Keratinocyte (primary cell): ENCODE data around the gene MRPL41. TPM values are rescaled to one million over a fixed set of nuclear protein-coding genes. Genes with fewer than 3 reads are reported as not detected.
"Not testable (repeated sequence)": the region's sequence is repeated elsewhere in the genome, so short reads cannot be mapped to it uniquely, and the experiment has no call there.

Experiments
- DNase-seq: peaks from one replicate; pipeline ENCODE4 v3.0.0-alpha.2; 2011; ENCODE audit warnings: low read depth, missing footprints, low spot score
- FAIRE-seq: peaks from 2 replicates; lab custom pipeline; 2011; peaks lifted over from hg19 to GRCh38; lab: Jason Lieb, UNC
- H2AFZ ChIP-seq: 2 replicates; pipeline ENCODE4 v1.6.0; 2012; ENCODE audit warnings: low read length, control low read depth, inconsistent platforms; ENCODE audit not compliant: control insufficient read depth
- H3K27ac ChIP-seq: 2 replicates; pipeline ENCODE4 v1.5.1; 2011; ENCODE audit warnings: low read length; ENCODE audit not compliant: control insufficient read depth, insufficient read depth
- H3K27me3 ChIP-seq: 3 replicates; pipeline ENCODE4 v1.6.0; 2011; ENCODE audit warnings: low read length; ENCODE audit not compliant: control insufficient read depth, insufficient read depth; ENCODE audit errors: extremely low read depth
- H3K36me3 ChIP-seq, 2 experiments: 2 replicates in 1 of 2; 3 replicates in 1 of 2; pipeline ENCODE4 v1.5.1; 2011; ENCODE audit warnings: low read length in 2 of 2, mild to moderate bottlenecking in 1 of 2; ENCODE audit not compliant: control insufficient read depth in 2 of 2, insufficient read depth in 2 of 2; ENCODE audit errors: extremely low read depth in 1 of 2
- H3K4me1 ChIP-seq: 3 replicates; pipeline ENCODE4 v1.5.1; 2011; ENCODE audit warnings: low read length; ENCODE audit not compliant: control insufficient read depth, insufficient read depth; ENCODE audit errors: extremely low read depth
- H3K4me2 ChIP-seq: 3 replicates; pipeline ENCODE4 v1.6.0; 2011; ENCODE audit warnings: low read depth, low read length; ENCODE audit not compliant: control insufficient read depth, insufficient read depth; ENCODE audit errors: extremely low read depth
- H3K4me3 ChIP-seq, 3 experiments: fragments of 200-600 bp in 1 of 3; sonication (generic) in 1 of 3; 2 replicates in 2 of 3; 3 replicates in 1 of 3; pipeline ENCODE4 v1.5.1; 2011 to 2016; ENCODE audit warnings: low read length in 3 of 3, mild to moderate bottlenecking in 3 of 3, control low read depth in 2 of 3, inconsistent platforms in 1 of 3, low read depth in 1 of 3, mixed read lengths in 1 of 3, mixed run types in 1 of 3, moderate library complexity in 1 of 3; ENCODE audit not compliant: control insufficient read depth in 2 of 3, insufficient read depth in 2 of 3; ENCODE audit errors: extremely low read depth in 1 of 3
- H3K79me2 ChIP-seq: 2 replicates; pipeline ENCODE4 v1.6.0; 2012; ENCODE audit warnings: low read length; ENCODE audit not compliant: control insufficient read depth, insufficient read depth
- H3K9ac ChIP-seq: 3 replicates; pipeline ENCODE4 v1.6.0; 2011; ENCODE audit warnings: low read length; ENCODE audit not compliant: control insufficient read depth, insufficient read depth; ENCODE audit errors: extremely low read depth
- H3K9me1 ChIP-seq: 3 replicates; pipeline ENCODE4 v1.6.0; 2011; ENCODE audit warnings: low read length; ENCODE audit not compliant: control insufficient read depth, insufficient read depth; ENCODE audit errors: extremely low read depth
- H3K9me3 ChIP-seq: 2 replicates; pipeline ENCODE4 v1.5.1; 2012; ENCODE audit warnings: low read depth, low read length; ENCODE audit not compliant: control insufficient read depth
- H4K20me1 ChIP-seq: 3 replicates; pipeline ENCODE4 v1.6.0; 2011; ENCODE audit warnings: low read length; ENCODE audit not compliant: control insufficient read depth, insufficient read depth; ENCODE audit errors: extremely low read depth
- EZH2 ChIP-seq: IDR thresholded peaks from one replicate; pipeline ENCODE4 v1.6.1; 2012; ENCODE audit warnings: inconsistent platforms, mild to moderate bottlenecking, low read length, moderate library complexity
- dilution Hi-C: fragments of 300-500 bp; cut with MboI; formaldehyde crosslinking; loops from one replicate; pipeline ENCODE4 v1.7.0; 2020; ENCODE audit warnings: low sequenced_read_pairs; ENCODE audit not compliant: extremely low pct_ligation_motif_present
- polyA plus RNA-seq, 5 experiments: library from polyadenylated mRNA; depleted of rRNA in 3 of 5; stranded (reverse) in 3 of 5; stranded (forward) in 1 of 5; unstranded in 1 of 5; fragments of >200 nt; gene quantifications; 1 replicate in 1 of 5; 2 replicates in 3 of 5; 3 replicates in 1 of 5; pipeline versions ENCODE4 v1.2.1 to v1.2.3, GENCODE V29; 2011 to 2012; ENCODE audit warnings: missing spikeins in 2 of 5, low read depth in 1 of 5, low replicate concordance in 1 of 5
- TF ChIP-seq, protein P1 (sequence below), 3 experiments: IDR thresholded peaks in 1 of 3; conservative IDR thresholded peaks in 1 of 3; optimal IDR thresholded peaks in 1 of 3; 2 replicates in 2 of 3; 3 replicates in 1 of 3; pipeline versions ENCODE3 to v1.5.1; 2011; ENCODE audit warnings: low read length in 3 of 3, mild to moderate bottlenecking in 3 of 3, moderate library complexity in 2 of 3, control low read depth in 1 of 3, inconsistent platforms in 1 of 3; ENCODE audit not compliant: insufficient read depth in 2 of 3; ENCODE audit errors: extremely low read depth in 1 of 3

Gene MRPL41
- polyA plus RNA-seq, 1 donor (not counting 4 experiments of a cell fraction or from before 2014, with no cell fraction given): 18.1 TPM

DNA sequence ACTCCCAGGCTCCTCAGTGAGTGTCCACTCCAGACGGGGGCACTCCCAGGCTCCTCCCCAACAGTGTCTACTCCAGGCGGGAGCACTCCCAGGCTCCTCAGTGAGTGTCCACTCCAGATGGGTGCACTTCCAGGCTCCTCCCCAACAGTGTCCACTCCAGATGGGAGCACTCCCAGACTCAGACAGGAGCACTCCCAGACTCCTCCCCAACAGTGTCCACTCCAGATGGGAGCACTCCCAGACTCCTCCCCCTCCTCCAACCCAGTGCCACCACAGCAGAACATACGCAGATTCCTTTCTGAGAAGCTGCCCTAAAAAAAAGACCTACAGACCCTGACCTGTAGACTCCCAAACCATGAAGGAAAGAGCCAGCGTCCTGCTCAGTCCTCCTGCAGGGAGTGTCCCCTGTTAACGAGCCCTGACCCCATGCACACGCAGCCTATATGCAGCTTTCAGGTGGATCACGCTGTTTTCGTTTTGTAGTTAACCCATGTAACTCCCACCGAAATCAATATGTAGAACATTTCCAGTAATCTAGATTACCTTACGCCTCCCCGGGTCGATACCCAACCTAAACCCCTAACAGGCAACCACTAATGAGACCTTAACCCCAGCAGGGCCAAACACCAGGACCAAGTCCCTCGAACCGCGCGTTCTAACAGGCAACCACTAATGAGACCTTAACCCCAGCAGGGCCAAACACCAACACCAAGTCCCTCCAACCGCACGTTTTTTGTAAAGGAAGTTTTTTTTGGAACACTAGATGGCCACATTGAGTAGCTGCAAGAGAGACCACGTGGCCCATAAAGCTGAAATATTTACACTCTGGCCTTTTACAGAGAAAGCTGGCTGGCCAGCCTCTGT is 17.2 kb upstream of the MRPL41 start:
- FAIRE-seq (no peak), DNase-seq (no peak)
- no peak overlapping the region for H3K27ac ChIP-seq
- no peak overlapping the region for H3K4me2 ChIP-seq
- no peak for TF ChIP-seq EZH2
- TF ChIP-seq, protein P1, sequence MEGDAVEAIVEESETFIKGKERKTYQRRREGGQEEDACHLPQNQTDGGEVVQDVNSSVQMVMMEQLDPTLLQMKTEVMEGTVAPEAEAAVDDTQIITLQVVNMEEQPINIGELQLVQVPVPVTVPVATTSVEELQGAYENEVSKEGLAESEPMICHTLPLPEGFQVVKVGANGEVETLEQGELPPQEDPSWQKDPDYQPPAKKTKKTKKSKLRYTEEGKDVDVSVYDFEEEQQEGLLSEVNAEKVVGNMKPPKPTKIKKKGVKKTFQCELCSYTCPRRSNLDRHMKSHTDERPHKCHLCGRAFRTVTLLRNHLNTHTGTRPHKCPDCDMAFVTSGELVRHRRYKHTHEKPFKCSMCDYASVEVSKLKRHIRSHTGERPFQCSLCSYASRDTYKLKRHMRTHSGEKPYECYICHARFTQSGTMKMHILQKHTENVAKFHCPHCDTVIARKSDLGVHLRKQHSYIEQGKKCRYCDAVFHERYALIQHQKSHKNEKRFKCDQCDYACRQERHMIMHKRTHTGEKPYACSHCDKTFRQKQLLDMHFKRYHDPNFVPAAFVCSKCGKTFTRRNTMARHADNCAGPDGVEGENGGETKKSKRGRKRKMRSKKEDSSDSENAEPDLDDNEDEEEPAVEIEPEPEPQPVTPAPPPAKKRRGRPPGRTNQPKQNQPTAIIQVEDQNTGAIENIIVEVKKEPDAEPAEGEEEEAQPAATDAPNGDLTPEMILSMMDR (optimal IDR thresholded peaks at IDR 0.05 in 1 of 3, IDR thresholded peaks at IDR 0.05 in 1 of 3, conservative IDR thresholded peaks at IDR 0.05 in 1 of 3; ENCODE audit: extremely low read depth in 1 of 3, insufficient read depth in 2 of 3, low read length in 3 of 3): peak; percentile 52 to 80 (median 70)
- H3K9me3 ChIP-seq: no peaks in the 10 kb centered on the region
- H3K27me3 ChIP-seq: no peaks in the 10 kb centered on the region
- H3K4me3 ChIP-seq: no peak overlapping the region
- no peak overlapping the region for H3K9ac ChIP-seq
- H3K79me2 ChIP-seq: no peaks in the 10 kb centered on the region
- H2AFZ ChIP-seq: peak overlapping the region; percentile 37
- H3K9me1 ChIP-seq: no peaks in the 10 kb centered on the region
- H4K20me1 ChIP-seq: no peaks in the 10 kb centered on the region
- H3K36me3 ChIP-seq: no peaks in the 10 kb centered on the region
- H3K4me1 ChIP-seq: no peaks in the 10 kb centered on the region
- dilution Hi-C loops: no loop called here

DNA sequence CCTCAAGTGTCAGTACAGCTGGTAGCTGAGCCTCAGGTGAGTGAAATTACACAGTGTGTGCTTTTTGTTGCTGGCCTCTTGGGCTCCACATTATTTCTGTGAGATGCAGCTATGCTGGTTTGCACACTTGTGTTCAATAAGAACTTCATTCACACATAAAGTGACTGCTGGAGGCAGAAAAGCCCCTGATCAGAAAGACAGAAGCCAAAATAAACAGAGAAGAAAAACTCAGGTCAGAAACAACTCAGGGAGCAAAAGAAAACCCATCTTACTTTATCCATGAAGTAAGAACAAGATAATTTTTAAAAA is 16.6 kb upstream of the MRPL41 start:
- Histone ChIP-seq H3K4me1 (no peaks in the 10 kb centered on the region), H3K36me3 (no peaks in the 10 kb centered on the region), H3K4me2 (no peak overlapping the region), H3K27me3 (no peaks in the 10 kb centered on the region), H3K79me2 (no peaks in the 10 kb centered on the region), H3K27ac (no peak overlapping the region), H3K9me1 (no peaks in the 10 kb centered on the region), H3K9me3 (no peaks in the 10 kb centered on the region), H4K20me1 (no peaks in the 10 kb centered on the region), H2AFZ (peak overlapping the region; percentile 37), H3K4me3 (no peak overlapping the region), H3K9ac (no peak overlapping the region)
- dilution Hi-C loops: no loop called here
- FAIRE-seq: no peak
- TF ChIP-seq EZH2: no peak
- TF ChIP-seq, protein P1 (optimal IDR thresholded peaks at IDR 0.05 in 1 of 3, IDR thresholded peaks at IDR 0.05 in 1 of 3, conservative IDR thresholded peaks at IDR 0.05 in 1 of 3; ENCODE audit: extremely low read depth in 1 of 3, insufficient read depth in 2 of 3, low read length in 3 of 3): no peak
- no peak for DNase-seq

DNA sequence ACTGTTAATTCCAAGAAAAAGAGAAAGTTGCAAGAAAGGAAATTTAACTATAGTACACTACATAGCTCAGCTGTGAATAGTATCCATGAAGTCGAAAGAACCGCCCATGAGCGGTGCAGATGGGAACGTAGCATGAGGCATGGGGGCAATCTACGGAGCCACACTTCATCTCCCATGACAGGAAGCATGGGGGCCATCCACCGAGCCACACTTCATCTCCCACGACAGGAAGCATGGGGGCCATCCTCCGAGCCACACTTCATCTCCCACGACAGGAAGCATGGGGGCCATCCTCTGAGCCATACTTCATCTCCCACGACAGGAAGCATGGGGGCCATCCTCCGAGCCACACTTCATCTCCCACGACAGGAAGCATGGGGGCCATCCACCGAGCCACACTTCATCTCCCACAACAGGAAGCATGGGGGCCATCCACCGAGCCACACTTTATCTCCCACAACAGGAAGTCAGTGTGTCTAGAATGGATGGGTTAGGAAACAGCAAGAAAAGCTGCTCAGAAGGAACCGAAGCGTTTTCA is 15.0 kb upstream of the MRPL41 start:
- DNase-seq, H3K9ac ChIP-seq, H3K36me3 ChIP-seq, H3K4me3 ChIP-seq, H2AFZ ChIP-seq, dilution Hi-C loops, H4K20me1 ChIP-seq, H3K9me1 ChIP-seq, H3K79me2 ChIP-seq, H3K4me2 ChIP-seq, H3K4me1 ChIP-seq, H3K27ac ChIP-seq, FAIRE-seq, H3K27me3 ChIP-seq, H3K9me3 ChIP-seq: not testable (repeated sequence)
